IMR-90 (cell line): Measurements from ENCODE around the gene C17orf107. TPM values are rescaled to one million over a fixed set of nuclear protein-coding genes. Genes with fewer than 3 reads are reported as not detected.

ENCODE experiments used
- ATAC-seq: fragments of 200-7000 bp; cut with Tn5 transposase; 2 replicates; pipeline ENCODE4 v1.9.1; 2020; ENCODE audit warnings: low read depth, mild to moderate bottlenecking, moderate library complexity
- BruUV-seq: library from RNA; stranded (reverse); fragments of 400-500 nt; replicated peaks from 2 replicates; lab custom pipeline; 2021; lab: Mats Ljungman, UMichigan
- CTCF ChIA-PET: fragments of 300-600 bp; formaldehyde crosslinking; extraction: SDS; loops from one replicate; lab custom pipeline; 2021; ENCODE audit warnings: antibody characterized with exemption; lab: Yijun Ruan, JAX
- POLR2A ChIA-PET: fragments of 300-600 bp; sonication (Branson Sonifier 250); formaldehyde crosslinking; loops from one replicate; lab custom pipeline; 2022; ENCODE audit warnings: antibody characterized with exemption; ENCODE audit not compliant: unreplicated experiment; lab: Charles Lee
- DNase-seq: peaks from one replicate; pipeline ENCODE4 v3.0.0; 2013
- H2AFZ ChIP-seq: replicated peaks from 2 replicates; pipeline ENCODE3; 2013; ENCODE audit warnings: low read length, mild to moderate bottlenecking; ENCODE audit not compliant: poor library complexity
- H2AK5ac ChIP-seq: 2 replicates; pipeline ENCODE4 v1.6.1; 2013; ENCODE audit warnings: low read depth, low read length, inconsistent platforms
- H2AK9ac ChIP-seq: replicated peaks from 2 replicates; pipeline ENCODE3; 2013; ENCODE audit warnings: mild to moderate bottlenecking, low read depth, low read length, moderate library complexity; ENCODE audit not compliant: poor library complexity
- H2BK120ac ChIP-seq: 2 replicates; pipeline ENCODE4 v1.6.1; 2013; ENCODE audit warnings: low read depth, low read length, inconsistent platforms
- H2BK15ac ChIP-seq: 3 replicates; pipeline ENCODE4 v1.6.1; 2013; ENCODE audit warnings: low read depth, low read length, inconsistent platforms
- H2BK20ac ChIP-seq: 2 replicates; pipeline ENCODE4 v1.6.1; 2013; ENCODE audit warnings: low read depth, mild to moderate bottlenecking, inconsistent platforms, low read length, moderate library complexity
- H2BK5ac ChIP-seq: 2 replicates; pipeline ENCODE4 v1.6.1; 2013; ENCODE audit warnings: mild to moderate bottlenecking, low read depth, low read length, inconsistent platforms; ENCODE audit not compliant: poor library complexity, severe bottlenecking
- H3K14ac ChIP-seq: replicated peaks from 2 replicates; pipeline ENCODE4 v1.6.1; 2013; ENCODE audit warnings: low read depth, low read length, inconsistent platforms
- H3K18ac ChIP-seq: 2 replicates; pipeline ENCODE4 v1.6.1; 2013; ENCODE audit warnings: low read depth, low read length, control low read depth
- H3K23ac ChIP-seq: 2 replicates; pipeline ENCODE4 v1.6.1; 2013; ENCODE audit warnings: low read depth, low read length, inconsistent platforms
- H3K27ac ChIP-seq: 2 replicates; pipeline ENCODE4 v1.5.1; 2013; ENCODE audit warnings: mild to moderate bottlenecking, control low read depth, low read length; ENCODE audit not compliant: insufficient read depth
- H3K27me3 ChIP-seq: 2 replicates; pipeline ENCODE4 v1.6.1; 2013; ENCODE audit warnings: low read length; ENCODE audit not compliant: control insufficient read depth, insufficient read depth
- H3K36me3 ChIP-seq: 2 replicates; pipeline ENCODE4 v1.6.1; 2013; ENCODE audit warnings: low read length, mixed read lengths; ENCODE audit not compliant: control insufficient read depth, insufficient read depth
- H3K4ac ChIP-seq: 2 replicates; pipeline ENCODE4 v1.6.1; 2013; ENCODE audit warnings: low read depth, low read length, inconsistent platforms
- H3K4me1 ChIP-seq: 2 replicates; pipeline ENCODE4 v1.6.1; 2013; ENCODE audit warnings: low read length, mixed read lengths; ENCODE audit not compliant: control insufficient read depth, insufficient read depth
- H3K4me2 ChIP-seq: 2 replicates; pipeline ENCODE4 v1.6.1; 2013; ENCODE audit warnings: low read depth, mild to moderate bottlenecking, control low read depth, low read length, moderate library complexity
- H3K4me3 ChIP-seq: 2 replicates; pipeline ENCODE4 v1.5.1; 2013; ENCODE audit warnings: low read depth, mild to moderate bottlenecking, control low read depth, low read length, moderate library complexity; ENCODE audit not compliant: insufficient read depth
- H3K56ac ChIP-seq: 2 replicates; pipeline ENCODE4 v1.6.1; 2013; ENCODE audit warnings: low read length, inconsistent platforms; ENCODE audit not compliant: insufficient read depth; ENCODE audit errors: extremely low read depth
- H3K79me1 ChIP-seq, 2 experiments: 2 replicates each; pipeline ENCODE4 v1.6.1; 2013; ENCODE audit warnings: low read length in 2 of 2, inconsistent platforms in 1 of 2, low read depth in 1 of 2
- H3K9ac ChIP-seq: 2 replicates; pipeline ENCODE4 v1.6.1; 2013; ENCODE audit warnings: low read depth, low read length, control low read depth
- H3K9me1 ChIP-seq: 2 replicates; pipeline ENCODE4 v1.6.1; 2013; ENCODE audit warnings: low read length, inconsistent platforms; ENCODE audit not compliant: insufficient read depth
- H3K9me3 ChIP-seq: 2 replicates; pipeline ENCODE4 v1.6.1; 2013; ENCODE audit warnings: low read length; ENCODE audit not compliant: control insufficient read depth, insufficient read depth
- H4K20me1 ChIP-seq: 2 replicates; pipeline ENCODE4 v1.6.1; 2013; ENCODE audit warnings: low read length, inconsistent platforms; ENCODE audit not compliant: insufficient read depth
- H4K5ac ChIP-seq: 2 replicates; pipeline ENCODE4 v1.6.1; 2013; ENCODE audit warnings: mild to moderate bottlenecking, low read depth, low read length, control low read depth
- H4K8ac ChIP-seq, 2 experiments: 2 replicates each; pipeline ENCODE4 v1.6.1; 2013; ENCODE audit warnings: low read depth in 2 of 2, low read length in 2 of 2, control low read depth in 1 of 2, inconsistent platforms in 1 of 2
- H4K91ac ChIP-seq: 2 replicates; pipeline ENCODE4 v1.6.1; 2013; ENCODE audit warnings: low read depth, low read length, inconsistent platforms; ENCODE audit not compliant: insufficient read depth
- BHLHE40 ChIP-seq: fragments of 150-350 bp; IDR thresholded peaks from 2 replicates; pipeline ENCODE4 v1.6.1; 2016; ENCODE audit warnings: mild to moderate bottlenecking, low read depth, low read length
- CEBPB ChIP-seq: IDR thresholded peaks from 2 replicates; pipeline ENCODE4 v1.6.1; 2012; ENCODE audit warnings: low read depth, low read length, improper control_type of control experiment
- CHD1 ChIP-seq: IDR thresholded peaks from 2 replicates; pipeline ENCODE4 v1.6.1; 2012; ENCODE audit warnings: low read depth, low read length, improper control_type of control experiment
- FOS ChIP-seq: fragments of 150-350 bp; IDR thresholded peaks from 2 replicates; pipeline ENCODE4 v1.6.1; 2016; ENCODE audit warnings: low read depth, low read length
- MAFK ChIP-seq: IDR thresholded peaks from 2 replicates; pipeline ENCODE4 v1.6.1; 2012; ENCODE audit warnings: low read depth, low read length, improper control_type of control experiment
- MAZ ChIP-seq: IDR thresholded peaks from 2 replicates; pipeline ENCODE4 v1.6.1; 2012; ENCODE audit warnings: low read depth, mild to moderate bottlenecking, low read length, improper control_type of control experiment, moderate library complexity, borderline replicate concordance
- MXI1 ChIP-seq: IDR thresholded peaks from 2 replicates; pipeline ENCODE4 v1.6.1; 2012; ENCODE audit warnings: low read depth, mild to moderate bottlenecking, low read length, moderate library complexity, borderline replicate concordance
- NFE2L2 ChIP-seq: fragments of 150-350 bp; IDR thresholded peaks from 2 replicates; pipeline ENCODE4 v1.6.1; 2016; ENCODE audit warnings: low read depth, mild to moderate bottlenecking, low read length
- POLR2A ChIP-seq: IDR thresholded peaks from 2 replicates; pipeline ENCODE4 v1.6.1; 2012; ENCODE audit warnings: mild to moderate bottlenecking, low read depth, low read length
- RAD21 ChIP-seq: IDR thresholded peaks from 2 replicates; pipeline ENCODE4 v1.6.1; 2012; ENCODE audit warnings: low read length, improper control_type of control experiment
- RCOR1 ChIP-seq: IDR thresholded peaks from 2 replicates; pipeline ENCODE4 v1.6.1; 2012; ENCODE audit warnings: mild to moderate bottlenecking, low read length, improper control_type of control experiment; ENCODE audit not compliant: insufficient replicate concordance
- RFX5 ChIP-seq: IDR thresholded peaks from 2 replicates; pipeline ENCODE4 v1.8.0; 2012; ENCODE audit warnings: low read depth, mild to moderate bottlenecking, low read length, moderate library complexity
- SMC3 ChIP-seq: fragments of 150-350 bp; IDR thresholded peaks from 2 replicates; pipeline ENCODE4 v1.6.1; 2016; ENCODE audit warnings: low read depth, mild to moderate bottlenecking, antibody characterized with exemption, low read length, moderate library complexity
- WGBS, 2 experiments: methylation state at CpG; one replicate each; pipeline versions ENCODE4 v1.1.5 to v1.1.7; 2013; ENCODE audit warnings: missing lambda C conversion rate in 2 of 2; ENCODE audit not compliant: insufficient read length in 1 of 2; ENCODE audit errors: extremely low coverage in 2 of 2; 5-methylcytosine and 5-hydroxymethylcytosine counted together
- dilution Hi-C: fragments of 300-500 bp; cut with HindIII; formaldehyde crosslinking; loops from one replicate; pipeline ENCODE4 v1.14.3; 2018; ENCODE audit warnings: low sequenced_read_pairs; ENCODE audit not compliant: unreplicated experiment
- in situ Hi-C: fragments of 300-500 bp; cut with MboI; formaldehyde crosslinking; loops from 3 replicates; pipeline ENCODE4 v1.14.3; 2019; ENCODE audit warnings: low sequenced_read_pairs, inconsistent platforms, mixed read lengths
- intact Hi-C: fragments of 100-400 bp; cut with micrococcal nuclease; formaldehyde crosslinking; loops from 2 replicates; pipeline ENCODE4 v1.10.0; 2022
- polyA plus RNA-seq, 3 experiments: library from polyadenylated mRNA; depleted of rRNA; stranded (reverse); fragments of >200 nt; gene quantifications; 2 replicates each; pipeline ENCODE4 v1.2.3, GENCODE V29; 2012; ENCODE audit warnings: low replicate concordance in 1 of 3
- total RNA-seq: library from RNA; depleted of rRNA; stranded (reverse); fragments of >200 nt; gene quantifications from 2 replicates; pipeline ENCODE4 v1.2.3, GENCODE V29; 2012
- TF ChIP-seq, protein P1 (sequence below): fragments of 150-350 bp; IDR thresholded peaks from 2 replicates; pipeline ENCODE4 v1.6.1; 2017; ENCODE audit warnings: mild to moderate bottlenecking, antibody characterized with exemption, low read length, low read depth
- TF ChIP-seq, protein P2 (sequence below): fragments of 150-350 bp; IDR thresholded peaks from 2 replicates; pipeline ENCODE4 v1.6.1; 2016; ENCODE audit warnings: low read depth, mild to moderate bottlenecking, low read length, moderate library complexity, borderline replicate concordance

C17orf107 gene
- total and polyA plus RNA-seq, 2 of the 4 experiments (the other 2 are of a cell fraction): 0.54 to 0.82 TPM

DNA sequence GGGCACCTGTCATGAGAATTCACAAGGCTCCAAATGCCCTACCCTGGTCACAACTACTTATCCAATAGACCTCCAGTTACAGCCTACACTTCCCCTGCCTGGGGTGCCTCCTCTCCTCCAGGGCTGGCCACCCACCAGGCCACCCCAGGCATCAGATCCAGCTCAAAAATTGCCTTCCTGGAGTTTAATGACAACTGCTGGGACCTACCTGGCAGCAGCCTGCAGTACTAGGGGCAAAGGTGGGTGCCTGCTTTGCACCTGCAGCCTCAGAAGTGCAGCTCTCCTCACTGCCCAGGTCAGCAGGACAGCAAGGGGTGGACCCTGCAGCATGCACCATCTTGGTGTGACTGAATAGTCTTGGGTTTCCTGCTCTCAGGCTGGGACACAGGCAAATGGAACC lies 36.3 kb downstream of the C17orf107 start (continued):
- TF ChIP-seq FOS: no peak
- no peak for TF ChIP-seq POLR2A
- no peak for TF ChIP-seq BHLHE40
- no peak for TF ChIP-seq RFX5
- TF ChIP-seq NFE2L2: no peak

DNA sequence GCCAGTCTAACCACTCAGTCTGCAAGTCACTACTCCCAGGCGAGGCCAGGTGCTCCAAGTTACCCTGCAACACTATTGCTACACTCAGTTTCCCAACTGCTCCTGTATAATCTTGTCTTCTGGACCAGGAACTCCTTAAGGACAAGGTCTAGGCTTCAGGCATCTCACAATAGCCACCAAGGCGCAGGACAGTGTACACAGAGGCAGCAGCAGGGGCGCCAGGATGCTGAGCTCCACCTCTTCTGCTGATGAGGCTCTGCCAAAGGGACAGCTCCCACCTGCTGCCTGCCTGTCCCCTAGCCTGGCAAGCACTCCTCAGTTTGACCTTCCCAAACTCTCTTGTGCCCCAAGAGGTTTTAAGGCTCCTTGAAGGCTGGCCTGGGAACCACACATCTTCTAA lies 37.1 kb downstream of the C17orf107 start:
- Histone ChIP-seq H2AK9ac (no peak overlapping the region), H3K79me1 (peaks cover 17 to 28% of the 10 kb centered on the region in 2 experiments; a peak in 3 of 4 replicates), H3K14ac (no peak overlapping the region), H4K5ac (no peak overlapping the region), H4K91ac (no peak overlapping the region), H3K9ac (no peak overlapping the region), H4K8ac (no peak overlapping the region), H3K4ac (no peak overlapping the region), H4K20me1 (0 out of 2 replicates have a peak, but pooled peaks cover 7% of the 10 kb centered on the region), H3K9me1 (peaks cover 17% of the 10 kb centered on the region), H3K4me2 (no peak overlapping the region), H2AFZ (no peak overlapping the region), H3K36me3 (peaks cover 19% of the 10 kb centered on the region), H3K9me3 (no peaks in the 10 kb centered on the region), H3K27me3 (no peaks in the 10 kb centered on the region), H2AK5ac (no peak overlapping the region), H3K23ac (no peak overlapping the region), H3K4me1 (peaks cover 14% of the 10 kb centered on the region), H3K4me3 (no peak overlapping the region), H3K27ac (no peak overlapping the region), H2BK15ac (no peak overlapping the region), H2BK5ac (no peak overlapping the region), H2BK20ac (no peak overlapping the region), H3K18ac (no peak overlapping the region), H2BK120ac (no peak overlapping the region), H3K56ac (no peak overlapping the region)
- 80% methylated on average over 1 of the region's 3 CpGs; no CpG with 5 or more reads in 1 of the 2 experiments for WGBS, 2 experiments
- CTCF ChIA-PET: interaction anchor here (1.5 kb wide), 1 partner anchor 27 kb away, joined by 3 read pairs; no protein-coding TSS in a partner anchor
- POLR2A ChIA-PET: no interaction called here
- dilution Hi-C loops (no loop called here), in situ Hi-C loops (no loop called here), intact Hi-C loops (no loop called here)
- ATAC-seq (no peak), DNase-seq (no peak)
- no TSS peak for BruUV-seq
- TF ChIP-seq CEBPB (no peak), MAFK (no peak), FOS (no peak), MAZ (no peak), MXI1 (no peak), NFE2L2 (no peak), RAD21 (no peak), CHD1 (no peak), POLR2A (no peak), RCOR1 (no peak), SMC3 (no peak), BHLHE40 (no peak), RFX5 (no peak)
- TF ChIP-seq, protein P1, sequence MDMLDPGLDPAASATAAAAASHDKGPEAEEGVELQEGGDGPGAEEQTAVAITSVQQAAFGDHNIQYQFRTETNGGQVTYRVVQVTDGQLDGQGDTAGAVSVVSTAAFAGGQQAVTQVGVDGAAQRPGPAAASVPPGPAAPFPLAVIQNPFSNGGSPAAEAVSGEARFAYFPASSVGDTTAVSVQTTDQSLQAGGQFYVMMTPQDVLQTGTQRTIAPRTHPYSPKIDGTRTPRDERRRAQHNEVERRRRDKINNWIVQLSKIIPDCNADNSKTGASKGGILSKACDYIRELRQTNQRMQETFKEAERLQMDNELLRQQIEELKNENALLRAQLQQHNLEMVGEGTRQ: no peak
- TF ChIP-seq, protein P2, sequence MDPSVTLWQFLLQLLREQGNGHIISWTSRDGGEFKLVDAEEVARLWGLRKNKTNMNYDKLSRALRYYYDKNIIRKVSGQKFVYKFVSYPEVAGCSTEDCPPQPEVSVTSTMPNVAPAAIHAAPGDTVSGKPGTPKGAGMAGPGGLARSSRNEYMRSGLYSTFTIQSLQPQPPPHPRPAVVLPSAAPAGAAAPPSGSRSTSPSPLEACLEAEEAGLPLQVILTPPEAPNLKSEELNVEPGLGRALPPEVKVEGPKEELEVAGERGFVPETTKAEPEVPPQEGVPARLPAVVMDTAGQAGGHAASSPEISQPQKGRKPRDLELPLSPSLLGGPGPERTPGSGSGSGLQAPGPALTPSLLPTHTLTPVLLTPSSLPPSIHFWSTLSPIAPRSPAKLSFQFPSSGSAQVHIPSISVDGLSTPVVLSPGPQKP: no peak
